A549 treated with ZK216348 at 1 μM for 4 hours (cell line): ENCODE measurements around the gene KHDC3L. TPM values are rescaled to one million over a fixed set of nuclear protein-coding genes. Genes with fewer than 3 reads are reported as not detected.

Source experiments
- total RNA-seq: library from RNA; stranded (reverse); fragments of 200-300 nt; extraction: Qiagen RNA extraction; gene quantifications from 5 replicates; pipeline ENCODE4 v1.2.3, GENCODE V29; 2022; ENCODE audit warnings: low read depth

Gene KHDC3L
- not detected in 5 replicates for total RNA-seq

GRCh38 chr6:73362358-73362757 lies at the start of gene KHDC3L:
TSS of gene KHDC3L (plus strand) at chr6:73362658. CDS start at chr6:73362730, 72 bp downstream.

GRCh38 chr6:73353636-73354593 lies 8.5 kb upstream of the KHDC3L start, which contains the start of gene DPPA5:
TSS of gene DPPA5 (minus strand) at chr6:73354276. CDS start at chr6:73354225, 51 bp downstream.

GRCh38 chr6:73369563-73369962 lies 7.1 kb downstream of the KHDC3L start, which contains the start of gene OOEP:
TSS of gene OOEP (minus strand) at chr6:73369897. CDS start at chr6:73369792, 105 bp downstream.

GRCh38 chr6:73394577-73395354 lies 32.3 kb downstream of the KHDC3L start, which contains the start of gene DDX43:
TSS of gene DDX43 (plus strand) at chr6:73394828. CDS start at chr6:73394906, 78 bp downstream.

Other genes starting within 250 kb of the KHDC3L start
- 0.32 to 0.36 TPM in 2 of 5 replicates, not detected in the others for gene KHDC1L, start 137.2 kb upstream of the KHDC3L start, total RNA-seq
- 2.4 to 4.2 TPM (median 3.5 TPM) in 5 replicates for gene KHDC1, start 99.5 kb upstream of the KHDC3L start, total RNA-seq
- not detected in 5 replicates for gene DPPA5, start 8.4 kb upstream of the KHDC3L start, total RNA-seq
- gene OOEP, start 7.2 kb downstream of the KHDC3L start, total RNA-seq = not detected in 5 replicates
- gene DDX43, start 32.2 kb downstream of the KHDC3L start, total RNA-seq = not detected in 5 replicates
- 4.4 to 5.4 TPM (median 5.0 TPM) in 5 replicates for gene CGAS, start 89.6 kb downstream of the KHDC3L start, total RNA-seq
- 9.2 to 13.4 TPM (median 10.9 TPM) in 5 replicates for gene MTO1, start 99.1 kb downstream of the KHDC3L start, total RNA-seq
- 7,428 to 9,534 TPM (median 7,671 TPM) in 5 replicates for gene EEF1A1, start 158.4 kb downstream of the KHDC3L start, total RNA-seq